Temporal lobe (tissue), 2 donors: ENCODE data around the gene GALNT9. TPM values are rescaled to one million over a fixed set of nuclear protein-coding genes. Genes with fewer than 3 reads are reported as not detected.

ENCODE experiments used
- small RNA-seq: library from RNA; depleted of rRNA; stranded (forward); fragments of <200 nt; gene quantifications from one replicate; pipeline ENCODE3, GENCODE V24; 2014; ENCODE audit warnings: low replicate concordance
- total RNA-seq: library from RNA; depleted of rRNA; stranded (reverse); fragments of >200 nt; gene quantifications from one replicate; pipeline ENCODE4 v1.2.3, GENCODE V29; 2014

GALNT9 gene
- total RNA-seq, 1 donor from 2014 or later, result 5.4 TPM

Small RNAs within 50 kb of the gene (small RNA-seq; reads per million reads assigned to genes)
- gene AC138466.3, result not detected

Other genes starting within 250 kb of the GALNT9 start
- gene DDX51, start 185.3 kb downstream of the GALNT9 start, total RNA-seq, result 8.9 TPM
- 6.9 TPM for gene NOC4L, start 185.1 kb downstream of the GALNT9 start, total RNA-seq
- gene FBRSL1, start 160.6 kb upstream of the GALNT9 start, total RNA-seq, result 43.5 TPM